B cell (primary cell): ENCODE measurements around the gene CDH12. TPM values are rescaled to one million over a fixed set of nuclear protein-coding genes. Genes with fewer than 3 reads are reported as not detected.

Experiments used
- ATAC-seq: fragments of 200-7000 bp; cut with Tn5 transposase; one replicate; pipeline ENCODE4 v1.10.0; 2021; ENCODE audit warnings: low read depth, mild to moderate bottlenecking, moderate number of reproducible peaks, moderate library complexity
- CTCF ChIA-PET: fragments of 350-600 bp; sonication (Branson Sonifier 250); formaldehyde crosslinking; loops from one replicate; lab custom pipeline; 2021; ENCODE audit warnings: antibody characterized with exemption, inconsistent platforms; lab: Charles Lee
- POLR2A ChIA-PET: fragments of 350-600 bp; sonication (Branson Sonifier 250); formaldehyde crosslinking; loops from one replicate; lab custom pipeline; 2021; ENCODE audit warnings: antibody characterized with exemption; lab: Charles Lee
- DNase-seq: peaks from one replicate; pipeline ENCODE4 v3.0.0; 2013
- H2AFZ ChIP-seq: 2 replicates; pipeline ENCODE4 v1.6.1; 2012; ENCODE audit warnings: mild to moderate bottlenecking, low read depth, low read length; ENCODE audit not compliant: insufficient read depth, poor library complexity, severe bottlenecking
- H3K27ac ChIP-seq, 2 donors: 1 replicate in 1 of 2; 2 replicates in 1 of 2; pipeline ENCODE4 v1.5.1; 2012 to 2013; ENCODE audit warnings: low read length in 2 of 2, mild to moderate bottlenecking in 2 of 2, moderate library complexity in 1 of 2
- H3K27me3 ChIP-seq, 4 experiments: fragments of 200-600 bp in 1 of 4; sonication (generic) in 1 of 4; replicated peaks in 1 of 4; 1 replicate in 2 of 4; 2 replicates in 2 of 4; pipeline versions ENCODE4 v1.6.1 to v1.7.0; 2013 to 2016; ENCODE audit warnings: low read length in 3 of 4, mild to moderate bottlenecking in 2 of 4, mixed read lengths in 1 of 4, moderate library complexity in 1 of 4; ENCODE audit not compliant: insufficient read depth in 4 of 4, control insufficient read depth in 3 of 4; ENCODE audit errors: control extremely low read depth in 1 of 4
- H3K36me3 ChIP-seq, 2 experiments: replicated peaks in 1 of 2; 1 replicate in 1 of 2; 2 replicates in 1 of 2; pipeline versions ENCODE4 v1.6.1 to v1.7.1; 2013; ENCODE audit warnings: low read length in 1 of 2; ENCODE audit not compliant: insufficient read depth in 2 of 2, control insufficient read depth in 1 of 2; ENCODE audit errors: control extremely low read depth in 1 of 2, extremely low read depth in 1 of 2
- H3K4me1 ChIP-seq, 2 donors: fragments of 200-600 bp in 1 of 2; sonication (generic) in 1 of 2; 1 replicate in 1 of 2; 2 replicates in 1 of 2; pipeline versions ENCODE4 v1.5.1 to v1.6.1; 2013 to 2017; ENCODE audit warnings: low read length in 2 of 2; ENCODE audit not compliant: control insufficient read depth in 2 of 2, insufficient read depth in 2 of 2
- H3K4me2 ChIP-seq: replicated peaks from 2 replicates; pipeline ENCODE3; 2012; ENCODE audit warnings: mild to moderate bottlenecking, low read depth, low read length; ENCODE audit not compliant: poor library complexity, severe bottlenecking
- H3K4me3 ChIP-seq, 5 experiments: fragments of 200-600 bp in 1 of 5; sonication (generic) in 1 of 5; 1 replicate in 3 of 5; 2 replicates in 2 of 5; pipeline versions ENCODE4 v1.5.1 to v1.7.0; 2011 to 2016; ENCODE audit warnings: low read length in 4 of 5, mild to moderate bottlenecking in 4 of 5, low read depth in 2 of 5, control low read depth in 1 of 5, moderate library complexity in 1 of 5; ENCODE audit not compliant: insufficient read depth in 1 of 5; ENCODE audit errors: control extremely low read depth in 1 of 5, extremely low read depth in 1 of 5
- H3K79me2 ChIP-seq: fragments of 200-600 bp; sonication (generic); one replicate; pipeline ENCODE4 v1.6.0; 2016; ENCODE audit warnings: low read length; ENCODE audit not compliant: control insufficient read depth, insufficient read depth
- H3K9ac ChIP-seq: fragments of 200-600 bp; sonication (generic); 2 replicates; pipeline ENCODE4 v1.6.1; 2017; ENCODE audit warnings: mild to moderate bottlenecking, low read length, moderate library complexity
- H3K9me3 ChIP-seq, 3 donors: one replicate each; pipeline versions ENCODE4 v1.6.1 to v1.7.1; 2013; ENCODE audit warnings: low read length in 2 of 3; ENCODE audit not compliant: control insufficient read depth in 2 of 3, insufficient read depth in 1 of 3; ENCODE audit errors: control extremely low read depth in 1 of 3
- H4K20me1 ChIP-seq: 2 replicates; pipeline ENCODE4 v1.6.0; 2012; ENCODE audit warnings: mild to moderate bottlenecking, low read length; ENCODE audit not compliant: insufficient read depth, control insufficient read depth, poor library complexity, severe bottlenecking
- H3K27ac Mint-ChIP-seq: one replicate; pipeline ENCODE4 v1.8.0; 2021; ENCODE audit warnings: mixed read lengths
- H3K27me3 Mint-ChIP-seq: one replicate; pipeline ENCODE4 v1.8.0; 2021; ENCODE audit warnings: mixed read lengths
- H3K4me1 Mint-ChIP-seq: one replicate; pipeline ENCODE4 v1.8.0; 2021; ENCODE audit warnings: mixed read lengths
- H3K4me3 Mint-ChIP-seq: one replicate; pipeline ENCODE4 v1.8.0; 2021; ENCODE audit warnings: mixed read lengths
- H3K9me3 Mint-ChIP-seq: one replicate; pipeline ENCODE4 v1.8.0; 2022; ENCODE audit warnings: mixed read lengths; ENCODE audit not compliant: insufficient read depth
- EZH2 ChIP-seq: IDR thresholded peaks from 2 replicates; pipeline ENCODE4 v1.6.1; 2012; ENCODE audit warnings: borderline replicate concordance, low read depth, mild to moderate bottlenecking, moderate library complexity, low read length; ENCODE audit not compliant: insufficient read depth, poor library complexity, severe bottlenecking
- WGBS: methylation state at CpG from one replicate; pipeline ENCODE4 v1.1.5; 2013; ENCODE audit warnings: missing lambda C conversion rate; ENCODE audit not compliant: insufficient coverage; 5-methylcytosine and 5-hydroxymethylcytosine counted together
- intact Hi-C: fragments of 100-400 bp; cut with micrococcal nuclease; formaldehyde crosslinking; loops from one replicate; pipeline ENCODE4 v1.10.0; 2022
- polyA plus RNA-seq: library from polyadenylated mRNA; depleted of rRNA; stranded (reverse); fragments of >200 nt; gene quantifications from 2 replicates; pipeline ENCODE4 v1.2.3, GENCODE V29; 2012
- total RNA-seq, 2 donors: library from RNA; stranded (reverse); fragments of 120-200 nt in 1 of 2; gene quantifications; 1 replicate in 1 of 2; 2 replicates in 1 of 2; pipeline versions ENCODE4 v1.2.3 to v1.2.4, GENCODE V29; 2013 to 2022
- TF ChIP-seq, protein P1 (sequence below): fragments of 200-600 bp; IDR thresholded peaks from one replicate; pipeline ENCODE4 v1.8.0; 2022; ENCODE audit warnings: antibody characterized with exemption, mild to moderate bottlenecking

CDH12 gene
- total and polyA plus RNA-seq, 2 donors (not counting 1 experiment from before 2014, with no cell fraction given), result not detected

- Histone ChIP-seq H2AFZ (no peak overlapping the region), H3K4me3 (no peak overlapping the region), H3K4me2 (no peak overlapping the region), H3K9ac (no peak overlapping the region), H3K79me2 (no peaks in the 10 kb centered on the region), H4K20me1 (no peaks in the 10 kb centered on the region), H3K9me3 (no peaks in the 10 kb centered on the region), H3K4me1 (no peaks in the 10 kb centered on the region), H3K27me3 (no peaks in the 10 kb centered on the region), H3K36me3 (no peaks in the 10 kb centered on the region), H3K27ac (no peak overlapping the region)
- ATAC-seq (no peak), DNase-seq (no peak)
- TF ChIP-seq, protein P1, sequence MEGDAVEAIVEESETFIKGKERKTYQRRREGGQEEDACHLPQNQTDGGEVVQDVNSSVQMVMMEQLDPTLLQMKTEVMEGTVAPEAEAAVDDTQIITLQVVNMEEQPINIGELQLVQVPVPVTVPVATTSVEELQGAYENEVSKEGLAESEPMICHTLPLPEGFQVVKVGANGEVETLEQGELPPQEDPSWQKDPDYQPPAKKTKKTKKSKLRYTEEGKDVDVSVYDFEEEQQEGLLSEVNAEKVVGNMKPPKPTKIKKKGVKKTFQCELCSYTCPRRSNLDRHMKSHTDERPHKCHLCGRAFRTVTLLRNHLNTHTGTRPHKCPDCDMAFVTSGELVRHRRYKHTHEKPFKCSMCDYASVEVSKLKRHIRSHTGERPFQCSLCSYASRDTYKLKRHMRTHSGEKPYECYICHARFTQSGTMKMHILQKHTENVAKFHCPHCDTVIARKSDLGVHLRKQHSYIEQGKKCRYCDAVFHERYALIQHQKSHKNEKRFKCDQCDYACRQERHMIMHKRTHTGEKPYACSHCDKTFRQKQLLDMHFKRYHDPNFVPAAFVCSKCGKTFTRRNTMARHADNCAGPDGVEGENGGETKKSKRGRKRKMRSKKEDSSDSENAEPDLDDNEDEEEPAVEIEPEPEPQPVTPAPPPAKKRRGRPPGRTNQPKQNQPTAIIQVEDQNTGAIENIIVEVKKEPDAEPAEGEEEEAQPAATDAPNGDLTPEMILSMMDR, result no peak
- TF ChIP-seq EZH2, result no peak
- Mint-ChIP-seq H3K27ac (no peak overlapping the region), H3K4me1 (no peaks in the 10 kb centered on the region), H3K9me3 (no peaks in the 10 kb centered on the region), H3K4me3 (no peak overlapping the region), H3K27me3 (no peaks in the 10 kb centered on the region)
- CTCF ChIA-PET, result no interaction called here
- POLR2A ChIA-PET, result no interaction called here
- WGBS, result no CpG with 5 or more reads among the region's 2 CpGs
- intact Hi-C loops, result no loop called here
These were observed 420.2 kb downstream of the CDH12 start for GRCh38 chr5:22432905-22433304.

DNA sequence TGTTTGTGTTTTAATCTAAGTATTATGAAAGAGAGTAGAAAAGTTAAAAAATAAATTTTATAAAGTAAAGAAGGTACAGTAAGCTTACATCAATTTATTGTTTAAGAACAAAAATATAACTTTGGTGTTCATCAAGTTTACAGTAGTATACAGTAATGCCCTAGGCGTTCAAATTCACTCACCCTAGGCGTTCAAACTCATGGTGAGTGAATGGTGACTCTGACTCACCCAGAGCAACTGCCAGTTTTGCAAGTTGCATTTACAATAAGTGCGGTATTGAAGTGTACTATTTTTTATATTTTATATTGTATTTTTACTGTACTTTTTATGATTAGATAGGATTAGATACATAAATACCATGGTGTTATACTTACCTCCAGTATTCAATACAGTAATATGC is 421.3 kb downstream of the CDH12 start:
- ChIA-PET CTCF (no interaction called here), POLR2A (no interaction called here)
- H2AFZ ChIP-seq, result no peak overlapping the region
- H3K27ac Mint-ChIP-seq, result no peak overlapping the region
- H4K20me1 ChIP-seq, result no peaks in the 10 kb centered on the region
- DNase-seq (no peak), ATAC-seq (no peak)
- no peaks in the 10 kb centered on the region for H3K9me3 ChIP-seq
- intact Hi-C loops, result no loop called here
- no peaks in the 10 kb centered on the region for H3K27me3 Mint-ChIP-seq
- no peaks in the 10 kb centered on the region for H3K27me3 ChIP-seq
- H3K36me3 ChIP-seq, result no peaks in the 10 kb centered on the region
- H3K4me1 Mint-ChIP-seq, result no peaks in the 10 kb centered on the region
- no peak overlapping the region for H3K4me3 ChIP-seq
- WGBS, result no CpG with 5 or more reads among the region's 3 CpGs
- no peak overlapping the region for H3K27ac ChIP-seq
- no peaks in the 10 kb centered on the region for H3K4me1 ChIP-seq
- H3K4me3 Mint-ChIP-seq, result no peak overlapping the region
- TF ChIP-seq, protein P1, result no peak
- no peak for TF ChIP-seq EZH2
- H3K4me2 ChIP-seq, result no peak overlapping the region
- H3K9me3 Mint-ChIP-seq, result no peaks in the 10 kb centered on the region
- H3K9ac ChIP-seq, result no peak overlapping the region
- no peaks in the 10 kb centered on the region for H3K79me2 ChIP-seq
